Small intestine (tissue), 7 donors: ENCODE data around the gene SH3BP5. TPM values are rescaled to one million over a fixed set of nuclear protein-coding genes. Genes with fewer than 3 reads are reported as not detected.

Experiments
- DNase-seq, 2 donors: peaks; one replicate each; pipeline versions ENCODE4 v3.0.0 to v3.0.0-alpha.2; 2013
- FAIRE-seq: peaks from 2 replicates; lab custom pipeline; 2012; peaks lifted over from hg19 to GRCh38; lab: Jason Lieb, UNC
- H3K27ac ChIP-seq, 3 donors: one replicate each; pipeline ENCODE4 v1.5.1; 2013; ENCODE audit warnings: low read length in 2 of 3, mild to moderate bottlenecking in 2 of 3, control low read depth in 1 of 3, inconsistent platforms in 1 of 3, low read depth in 1 of 3, moderate library complexity in 1 of 3
- H3K27me3 ChIP-seq, 3 donors: one replicate each; pipeline ENCODE4 v1.6.1; 2013; ENCODE audit warnings: low read length in 3 of 3, inconsistent platforms in 1 of 3; ENCODE audit not compliant: control insufficient read depth in 3 of 3, insufficient read depth in 3 of 3
- H3K36me3 ChIP-seq, 3 donors: one replicate each; pipeline ENCODE4 v1.6.1; 2013; ENCODE audit warnings: low read length in 3 of 3, inconsistent platforms in 1 of 3, low read depth in 1 of 3, mild to moderate bottlenecking in 1 of 3, moderate library complexity in 1 of 3; ENCODE audit not compliant: control insufficient read depth in 3 of 3, insufficient read depth in 2 of 3
- H3K4me1 ChIP-seq, 3 donors: one replicate each; pipeline ENCODE4 v1.6.1; 2013; ENCODE audit warnings: low read length in 2 of 3, inconsistent platforms in 1 of 3, low read depth in 1 of 3, mild to moderate bottlenecking in 1 of 3, moderate library complexity in 1 of 3; ENCODE audit not compliant: control insufficient read depth in 3 of 3, insufficient read depth in 2 of 3
- H3K4me3 ChIP-seq, 3 donors: one replicate each; pipeline ENCODE4 v1.5.1; 2013; ENCODE audit warnings: low read length in 3 of 3, control low read depth in 1 of 3, inconsistent platforms in 1 of 3, low read depth in 1 of 3, mild to moderate bottlenecking in 1 of 3, moderate library complexity in 1 of 3
- H3K9me3 ChIP-seq, 2 donors: one replicate each; pipeline ENCODE4 v1.6.1; 2013; ENCODE audit warnings: low read depth in 1 of 2, low read length in 1 of 2; ENCODE audit not compliant: control insufficient read depth in 2 of 2, insufficient read depth in 1 of 2
- WGBS, 3 donors: extraction: QIAGEN DNeasy Blood & Tissue Kit; methylation state at CpG; one replicate each; pipeline ENCODE4 v1.1.7; 2013; 5-methylcytosine and 5-hydroxymethylcytosine counted together
- polyA plus RNA-seq, 4 donors: library from polyadenylated mRNA; stranded (reverse) in 3 of 4; unstranded in 1 of 4; fragments of 200-250 nt in 3 of 4; fragments of 120-200 nt in 1 of 4; gene quantifications; one replicate each; pipeline versions ENCODE4 v1.2.1 to v1.2.3, GENCODE V29; 2013
- donor health status: healthy with polysubstance abuse.
- donor health status: control.
- donor health status: control.
- donor health status: Bipolar disorder and iron deficiency.
- donor health status: healthy.

The SH3BP5 gene
- polyA plus RNA-seq, 4 donors = 4.9 to 24.0 (median 10.1) TPM

DNA sequence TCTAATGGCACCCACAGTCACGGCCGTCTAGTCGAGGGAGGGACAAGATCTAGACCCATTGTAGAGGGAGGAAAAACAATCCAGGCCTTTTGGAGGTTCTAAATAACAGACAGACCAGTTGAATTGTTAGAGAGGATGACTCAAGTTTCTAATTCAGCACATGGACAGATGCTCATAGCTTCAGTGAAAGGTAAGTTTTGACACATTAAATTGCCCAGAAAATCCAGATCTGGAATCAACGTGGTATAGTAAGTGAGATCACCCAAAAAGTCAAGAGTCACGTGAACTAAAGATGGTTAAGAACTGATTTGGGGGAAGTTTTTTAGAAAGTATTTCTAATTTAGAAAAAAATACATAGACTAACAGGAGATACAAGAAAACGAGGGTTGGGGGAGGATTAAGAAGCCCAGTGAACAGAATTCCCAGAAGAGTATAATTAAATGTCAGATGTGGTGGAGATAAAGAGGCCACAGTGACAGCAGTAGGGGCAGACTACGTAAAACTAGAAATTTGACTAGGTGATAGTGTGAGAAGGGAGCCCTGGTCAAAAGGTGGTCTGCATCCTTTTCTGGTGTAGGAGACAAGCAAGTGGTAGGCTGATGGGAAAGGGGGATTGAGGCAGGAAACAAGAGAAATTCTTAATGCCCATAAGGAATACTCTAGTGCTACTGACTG lies 79.2 kb downstream of the SH3BP5 start:
- Histone ChIP-seq H3K4me1 (no peaks in the 10 kb centered on the region), H3K27ac (no peak overlapping the region), H3K27me3 (no peaks in the 10 kb centered on the region), H3K4me3 (no peak overlapping the region), H3K9me3 (no peaks in the 10 kb centered on the region), H3K36me3 (peaks cover 17 to 37% (median 22%) of the 10 kb centered on the region in 3 donors)
- no peak for DNase-seq
- WGBS, 3 donors = 76 to 83% (median 80%) methylated on average over 7 of the region's 7 CpGs
- no peak for FAIRE-seq

DNA sequence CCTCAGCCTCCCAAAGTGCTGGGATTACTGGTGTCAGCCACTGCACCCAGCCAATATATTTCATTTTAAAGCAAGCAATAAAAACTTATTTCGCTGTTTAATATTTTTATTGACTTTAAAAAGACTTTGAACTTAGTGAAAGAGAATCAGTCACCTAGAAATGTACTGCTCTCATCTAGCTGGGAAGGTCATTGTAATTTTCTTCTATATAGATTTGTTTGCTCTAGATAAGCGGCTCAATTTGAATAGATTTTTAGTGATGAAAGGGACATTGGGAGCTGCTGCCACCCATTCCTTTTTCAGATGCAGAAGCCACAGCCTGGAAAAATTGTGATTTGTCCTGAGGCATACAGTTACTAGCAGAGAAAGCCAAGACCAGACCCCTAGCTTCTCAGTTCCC lies 86.2 kb downstream of the SH3BP5 start:
- Histone ChIP-seq H3K4me1 (peaks cover 0 to 2% (median 0%) of the 10 kb centered on the region in 3 donors), H3K27ac (peak overlapping the region in 1 of 3 donors; percentile 9), H3K36me3 (peaks cover 8 to 21% (median 19%) of the 10 kb centered on the region in 3 donors), H3K9me3 (no peaks in the 10 kb centered on the region), H3K4me3 (no peak overlapping the region), H3K27me3 (no peaks in the 10 kb centered on the region)
- DNase-seq = peak; percentile 48 to 71
- no peak for FAIRE-seq
- 17 to 66% (median 37%) methylated on average over 2 of the region's 2 CpGs for WGBS, 3 donors

DNA sequence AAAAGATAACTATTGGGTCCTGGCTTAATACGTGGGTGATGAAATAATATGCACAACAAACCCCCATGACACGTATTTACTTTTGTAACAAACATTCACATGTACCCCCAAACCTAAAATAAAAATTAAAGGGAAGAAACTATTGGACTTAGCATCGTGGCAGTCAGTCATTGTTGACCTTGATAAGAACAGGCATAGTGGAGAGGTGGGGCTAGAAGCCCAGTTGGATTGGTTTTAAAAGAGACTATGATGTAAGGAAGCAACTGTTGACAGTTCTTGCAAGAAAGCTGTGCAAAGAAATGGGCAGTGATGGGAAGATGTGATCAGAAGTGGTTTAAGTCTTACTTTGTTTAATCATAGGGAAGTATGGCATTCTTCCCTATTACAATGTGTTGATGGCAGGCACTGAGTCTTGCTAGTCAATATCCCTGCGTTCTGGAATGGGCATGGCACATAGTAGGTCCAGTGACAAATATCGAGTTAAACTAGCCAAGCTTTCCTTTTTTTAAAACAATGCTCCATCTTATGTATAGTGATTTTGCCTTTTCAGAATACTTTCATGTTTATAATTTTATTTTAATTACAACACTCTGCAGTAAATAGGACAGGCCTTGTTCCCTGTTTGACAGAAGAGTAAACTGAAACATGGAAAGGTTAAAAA lies 88.4 kb downstream of the SH3BP5 start:
- Histone ChIP-seq H3K27ac (no peak overlapping the region), H3K9me3 (no peaks in the 10 kb centered on the region), H3K36me3 (peaks cover 8 to 22% (median 14%) of the 10 kb centered on the region in 3 donors), H3K27me3 (no peaks in the 10 kb centered on the region), H3K4me1 (peaks cover 0 to 2% (median 0%) of the 10 kb centered on the region in 3 donors), H3K4me3 (no peak overlapping the region)
- FAIRE-seq = no peak
- no peak for DNase-seq
- WGBS, 3 donors = 76 to 84% (median 82%) methylated on average over 5 of the region's 5 CpGs

DNA sequence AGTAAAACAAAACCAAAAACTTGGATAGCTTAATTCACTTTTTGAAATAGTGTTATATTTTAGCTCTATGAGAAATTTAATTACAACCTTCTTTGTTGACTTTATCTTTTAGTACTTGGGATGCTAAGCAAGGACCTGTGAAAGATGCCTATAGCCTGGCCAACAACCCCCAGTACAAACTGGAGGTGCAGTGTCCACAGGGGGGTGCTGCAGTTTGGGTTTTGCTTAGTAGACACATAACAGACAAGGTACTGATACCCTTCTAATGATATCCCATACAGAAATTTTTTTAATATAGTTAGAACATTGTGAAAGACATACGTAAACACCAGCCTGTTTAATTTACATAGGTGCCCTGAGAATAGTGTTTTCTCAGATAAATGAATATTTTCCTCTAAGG lies 91.0 kb downstream of the SH3BP5 start:
- 90 to 100% (median 93%) methylated on average over 1 of the region's 1 CpG for WGBS, 3 donors

DNA sequence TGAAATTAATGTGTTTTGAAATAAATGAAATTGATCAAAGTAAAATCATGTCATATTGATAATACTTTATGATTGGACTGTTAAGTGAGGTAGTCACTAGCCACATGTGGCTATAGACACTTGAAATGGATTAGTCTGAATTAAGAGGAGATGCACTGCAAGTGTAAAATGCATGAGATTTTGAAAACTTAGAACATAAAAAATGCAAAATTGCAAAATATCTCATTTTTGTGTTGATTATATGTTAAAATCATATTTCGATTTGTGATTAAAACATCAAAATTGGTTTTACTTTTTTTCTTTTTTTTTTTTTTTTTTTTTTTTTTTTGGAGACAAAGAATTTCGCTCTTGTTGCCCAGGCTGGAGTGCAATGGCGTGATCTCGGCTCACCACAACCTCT lies 103.1 kb downstream of the SH3BP5 start:
- Histone ChIP-seq H3K4me3 (no peak overlapping the region), H3K4me1 (no peaks in the 10 kb centered on the region), H3K27me3 (no peaks in the 10 kb centered on the region), H3K36me3 (peaks cover 2 to 13% (median 12%) of the 10 kb centered on the region in 3 donors), H3K27ac (no peak overlapping the region), H3K9me3 (no peaks in the 10 kb centered on the region)
- WGBS, 3 donors = 97 to 100% (median 97%) methylated on average over 4 of the region's 4 CpGs
- no peak for FAIRE-seq
- no peak for DNase-seq

More for the DNA sequence above, 91.0 kb downstream of the SH3BP5 start:
- H3K27me3 ChIP-seq = no peaks in the 10 kb centered on the region
- H3K9me3 ChIP-seq = no peaks in the 10 kb centered on the region
- H3K36me3 ChIP-seq = peaks cover 6 to 23% (median 18%) of the 10 kb centered on the region in 3 donors
- no peak overlapping the region for H3K27ac ChIP-seq
- peaks cover 0 to 1% (median 0%) of the 10 kb centered on the region in 3 donors for H3K4me1 ChIP-seq
- peak in 1 of 2 donors; percentile 16 for DNase-seq
- FAIRE-seq = no peak
- H3K4me3 ChIP-seq = no peak overlapping the region

DNA sequence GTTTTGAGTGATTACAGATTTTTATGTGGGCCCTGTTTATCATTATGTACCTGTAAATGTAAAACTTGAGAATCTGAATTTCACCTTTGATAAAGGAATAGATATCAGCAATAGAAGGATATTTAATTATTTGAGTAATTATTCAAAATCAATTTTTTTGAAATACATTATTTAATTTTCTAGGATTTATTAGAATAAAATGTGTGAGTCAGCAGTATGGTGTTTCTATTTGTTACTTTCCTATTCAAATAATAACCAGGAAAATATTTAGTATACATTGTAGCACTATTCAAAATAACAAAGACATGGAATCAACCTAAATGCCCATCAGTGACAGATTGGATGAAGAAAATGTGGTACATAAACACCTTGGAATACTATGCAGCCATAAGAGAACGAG lies 104.2 kb downstream of the SH3BP5 start:
- FAIRE-seq = no peak
- Histone ChIP-seq H3K27ac (no peak overlapping the region), H3K4me3 (no peak overlapping the region), H3K4me1 (no peaks in the 10 kb centered on the region), H3K36me3 (peaks cover 3 to 13% (median 9%) of the 10 kb centered on the region in 3 donors), H3K27me3 (no peaks in the 10 kb centered on the region), H3K9me3 (no peaks in the 10 kb centered on the region)
- WGBS, 3 donors = 91 to 97% (median 95%) methylated on average over 1 of the region's 1 CpG
- DNase-seq = no peak

DNA sequence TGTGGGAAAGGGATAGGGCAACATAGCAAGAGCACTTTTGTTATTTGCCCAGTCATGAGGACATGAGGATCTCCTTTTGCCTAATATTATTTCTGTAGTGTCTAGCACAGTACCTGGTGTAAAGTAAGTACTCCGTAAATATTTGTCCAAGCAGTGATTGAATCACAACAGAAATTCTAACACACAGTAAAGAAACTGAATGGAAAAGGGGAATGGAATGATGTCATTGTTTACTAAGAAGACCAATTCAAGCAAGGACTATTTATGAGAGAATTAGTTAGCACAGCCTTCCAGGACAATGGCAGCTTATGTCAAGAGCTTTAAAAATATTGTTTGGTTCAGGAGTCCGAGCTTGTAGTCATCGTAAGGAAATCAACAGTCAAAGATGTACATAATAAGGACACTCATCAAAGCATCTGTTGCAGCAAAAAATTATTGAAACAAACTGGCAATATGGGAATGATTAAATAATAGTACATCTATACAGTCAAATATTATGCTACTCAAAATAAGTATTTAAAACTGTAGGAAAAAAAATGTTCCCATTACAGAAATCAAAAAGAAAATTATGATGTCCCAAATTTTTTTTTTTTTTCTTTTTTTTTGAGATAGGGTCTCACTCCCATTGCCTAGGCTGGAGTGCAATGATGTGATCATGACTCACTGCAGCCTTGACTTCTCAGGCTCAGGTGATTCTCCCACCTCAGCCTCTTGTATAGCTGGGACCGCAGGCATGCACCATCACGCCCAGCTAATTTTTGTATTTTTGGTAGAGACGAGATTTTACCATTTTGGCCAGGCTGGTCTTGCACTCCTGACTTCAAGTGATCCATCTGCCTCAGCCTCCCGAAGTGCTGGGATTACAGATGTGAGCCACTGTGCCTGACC lies 108.5 kb downstream of the SH3BP5 start:
- Histone ChIP-seq H3K9me3 (no peaks in the 10 kb centered on the region), H3K27me3 (no peaks in the 10 kb centered on the region), H3K4me1 (no peaks in the 10 kb centered on the region), H3K36me3 (peaks cover 7 to 23% (median 19%) of the 10 kb centered on the region in 3 donors), H3K27ac (no peak overlapping the region), H3K4me3 (no peak overlapping the region)
- WGBS, 3 donors = 86 to 96% (median 95%) methylated on average over 7 of the region's 7 CpGs
- FAIRE-seq (no peak), DNase-seq (no peak)

DNA sequence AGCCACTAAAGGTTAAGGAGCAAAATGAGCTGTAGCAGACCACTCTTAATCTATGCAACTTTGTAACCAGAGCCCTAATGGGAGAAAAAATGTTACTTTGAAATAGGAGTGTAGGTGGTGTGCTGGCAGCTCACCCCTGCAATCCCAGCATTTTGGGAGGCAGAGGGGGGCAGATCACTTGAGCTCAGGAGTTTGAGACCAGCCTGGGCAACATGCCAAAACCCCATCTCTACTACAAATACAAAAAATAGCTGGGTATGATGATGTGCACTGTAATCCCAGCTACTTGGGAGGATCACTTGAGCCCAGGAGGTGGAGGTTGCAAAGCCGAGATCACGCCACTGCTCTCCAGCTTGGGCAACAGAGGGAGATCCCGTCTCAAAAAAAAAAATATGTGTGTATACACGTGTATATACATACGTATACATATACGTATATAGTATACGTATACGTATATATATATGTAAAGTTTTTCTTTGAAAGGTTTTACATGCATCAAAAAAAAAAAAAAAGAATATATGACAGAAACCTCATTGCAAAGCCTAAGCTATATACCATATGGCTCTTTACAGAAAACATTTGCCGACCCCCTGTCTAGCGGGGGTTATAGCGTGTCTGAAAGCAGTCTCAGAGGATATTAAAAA lies 110.7 kb downstream of the SH3BP5 start:
- Histone ChIP-seq H3K36me3 (peaks cover 7 to 27% (median 20%) of the 10 kb centered on the region in 3 donors), H3K27me3 (no peaks in the 10 kb centered on the region), H3K4me3 (no peak overlapping the region), H3K4me1 (no peaks in the 10 kb centered on the region), H3K9me3 (no peaks in the 10 kb centered on the region), H3K27ac (no peak overlapping the region)
- DNase-seq = no peak
- FAIRE-seq = no peak
- WGBS, 3 donors = 90 to 94% (median 93%) methylated on average over 11 of the region's 11 CpGs
